HepG2 (cell line): ENCODE data around the gene YBX2. TPM values are rescaled to one million over a fixed set of nuclear protein-coding genes. Genes with fewer than 3 reads are reported as not detected.
A peak's percentile ranks its signal among the peaks of the same experiment; 100 is the strongest.

Experiments
- ARID4A ChIP-seq: sonication (generic); formaldehyde crosslinking; IDR thresholded peaks from 2 replicates; pipeline ENCODE4 v1.5.0; 2020; ENCODE audit warnings: mild to moderate bottlenecking, missing genetic modification reagents, borderline replicate concordance
- CHCHD3 ChIP-seq: sonication (generic); formaldehyde crosslinking; IDR thresholded peaks from 2 replicates; pipeline ENCODE4 v1.8.0; 2022; ENCODE audit warnings: mild to moderate bottlenecking, missing genetic modification reagents, moderate library complexity
- E2F1 ChIP-seq: sonication (generic); formaldehyde crosslinking; IDR thresholded peaks from 2 replicates; pipeline ENCODE4 v1.5.0; 2020; ENCODE audit warnings: missing genetic modification reagents
- HBP1 ChIP-seq: IDR thresholded peaks from 2 replicates; pipeline ENCODE4 v1.6.1; 2016; ENCODE audit warnings: low read depth, control low read depth
- IKZF4 ChIP-seq: sonication (generic); formaldehyde crosslinking; IDR thresholded peaks from 2 replicates; pipeline ENCODE4 v1.5.1; 2020; ENCODE audit warnings: borderline replicate concordance, mild to moderate bottlenecking, low read depth, missing genetic modification reagents; ENCODE audit errors: not compliant biosample characterization
- NFIC ChIP-seq: IDR thresholded peaks from 2 replicates; pipeline ENCODE4 v1.6.1; 2012; ENCODE audit warnings: mild to moderate bottlenecking, low read length, inconsistent platforms
- ZNF142 ChIP-seq: sonication (generic); formaldehyde crosslinking; IDR thresholded peaks from 2 replicates; pipeline ENCODE4 v1.4.0; 2020; ENCODE audit warnings: missing genetic modification reagents
- ZNF512B ChIP-seq: sonication (generic); formaldehyde crosslinking; IDR thresholded peaks from 2 replicates; pipeline ENCODE4 v1.5.1; 2020; ENCODE audit warnings: missing genetic modification reagents, mild to moderate bottlenecking, borderline replicate concordance
- ZNF557 ChIP-seq: sonication (generic); formaldehyde crosslinking; IDR thresholded peaks from 2 replicates; pipeline ENCODE4 v1.4.0; 2020; ENCODE audit warnings: missing genetic modification reagents
- ZNF616 ChIP-seq: sonication (generic); formaldehyde crosslinking; IDR thresholded peaks from 2 replicates; pipeline ENCODE4 v1.5.0; 2020; ENCODE audit warnings: low read depth, mild to moderate bottlenecking, missing genetic modification reagents
- polyA plus RNA-seq, 8 experiments: library from polyadenylated mRNA; depleted of rRNA in 3 of 8; stranded (reverse) in 7 of 8; unstranded in 1 of 8; fragments of >200 nt; fragmentation: Illumina TruSeq in 4 of 8; extraction: Trizol in 4 of 8; gene quantifications; 2 replicates each; pipeline versions ENCODE4 v1.2.1 to v1.2.3, GENCODE V29; 2011 to 2016; ENCODE audit warnings: low read depth in 4 of 8, missing spikeins in 1 of 8, mixed read lengths in 1 of 8; ENCODE audit not compliant: insufficient read depth in 1 of 8
- total RNA-seq, 5 experiments: library from RNA; depleted of rRNA; stranded (reverse); fragments of >200 nt; fragmentation: Illumina TruSeq; extraction: Trizol; gene quantifications; 2 replicates each; pipeline ENCODE4 v1.2.3, GENCODE V29; 2016; ENCODE audit warnings: low read depth in 1 of 5

YBX2 gene
- total and polyA plus RNA-seq, 2 of the 13 experiments (the other 11 are each of a cell fraction or from before 2014, with no cell fraction given), result 0.12 to 0.22 TPM

- no peak for TF ChIP-seq HBP1
- no peak for TF ChIP-seq ZNF142
- 0 out of 2 replicates have a peak, but pooled peaks have one; percentile 4 for TF ChIP-seq NFIC
- TF ChIP-seq ARID4A (CRISPR knock-in tag), result peak; percentile 80
- no peak for TF ChIP-seq CHCHD3 (CRISPR knock-in tag)
- no peak for TF ChIP-seq ZNF616
- TF ChIP-seq ZNF557 (CRISPR knock-in tag), result no peak; the same call in 1 of the 2 replicates
- TF ChIP-seq E2F1 (CRISPR knock-in tag), result no peak; the same call in 1 of the 2 replicates
- TF ChIP-seq IKZF4 (CRISPR knock-in tag), result no peak
- no peak for TF ChIP-seq ZNF512B (CRISPR knock-in tag)
Measured at GRCh38 chr17:7241783-7242716, 52.4 kb downstream of the YBX2 start, which contains the start of gene GABARAP (continued).
